Myocyte (in vitro differentiated cells): Measurements from ENCODE around the gene PDX1. TPM values are rescaled to one million over a fixed set of nuclear protein-coding genes. Genes with fewer than 3 reads are reported as not detected.
A peak's percentile ranks its signal among the peaks of the same experiment; 100 is the strongest.
"Not testable (repeated sequence)": the region's sequence is repeated elsewhere in the genome, so short reads cannot be mapped to it uniquely, and the experiment has no call there.

Experiments
- DNase-seq: peaks from one replicate; pipeline ENCODE4 v3.0.0-alpha.2; 2012; ENCODE audit warnings: low read depth
- total RNA-seq: library from RNA; depleted of rRNA; stranded (reverse); fragments of >200 nt; gene quantifications from 2 replicates; pipeline ENCODE4 v1.2.3, GENCODE V29; 2014

The PDX1 gene
- total RNA-seq, 1 donor from 2014 or later: not detected

- no peak for DNase-seq
Observed at GRCh38 chr13:27954406-27954851, 34.6 kb downstream of the PDX1 start.

DNA sequence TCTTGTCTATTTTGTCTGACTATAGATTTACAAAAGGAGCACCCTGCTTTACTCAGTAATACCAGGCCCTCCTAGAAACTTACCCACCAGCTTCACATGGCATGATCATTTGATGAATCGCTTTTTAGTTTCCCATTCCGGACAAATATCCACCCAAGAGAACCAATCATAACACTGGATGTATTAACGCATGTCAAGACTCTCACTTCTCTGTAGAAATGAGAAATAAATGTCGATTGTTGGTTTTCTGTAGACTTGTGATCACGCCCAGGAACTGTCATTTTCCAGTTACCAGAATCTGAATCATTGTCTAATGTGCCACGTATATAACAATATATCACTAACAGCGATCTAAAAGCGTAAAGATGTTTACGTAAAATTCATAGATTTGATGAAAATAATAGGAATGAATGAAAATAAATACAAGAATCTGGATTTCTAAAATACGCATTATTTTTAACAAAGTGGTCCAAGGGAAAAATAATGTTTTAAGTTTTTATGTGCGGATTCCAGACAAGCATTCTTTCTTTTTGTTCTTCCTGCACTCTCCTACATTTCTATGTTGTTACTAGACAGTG lies 35.3 kb downstream of the PDX1 start:
- DNase-seq: no peak

GRCh38 chr13:27956576-27957300 lies 36.9 kb downstream of the PDX1 start:
- no peak for DNase-seq

DNA sequence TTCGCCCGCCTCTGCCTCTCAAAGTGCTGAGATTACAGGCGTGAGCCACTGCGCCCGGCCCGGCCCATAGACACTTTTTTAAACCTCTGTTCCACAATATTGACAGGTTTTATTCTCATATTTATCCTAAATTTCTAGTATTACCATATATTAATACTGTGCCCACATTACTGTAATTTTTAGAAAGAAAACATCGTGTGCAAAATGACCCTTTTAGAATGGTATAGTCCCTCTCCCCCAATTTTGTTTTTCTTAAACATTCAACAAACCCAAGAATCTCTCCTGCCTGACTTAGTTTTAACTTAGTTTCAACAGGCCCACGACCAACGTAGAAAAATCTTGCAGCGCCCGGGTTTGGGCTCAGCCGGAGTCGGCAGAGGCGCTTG lies 40.2 kb downstream of the PDX1 start:
- DNase-seq: no peak

- DNase-seq: peak; percentile 12
Observed at GRCh38 chr13:27960362-27961226, 40.8 kb downstream of the PDX1 start.

GRCh38 chr13:27961227-27962085 lies 41.7 kb downstream of the PDX1 start:
- DNase-seq: no peak

DNA sequence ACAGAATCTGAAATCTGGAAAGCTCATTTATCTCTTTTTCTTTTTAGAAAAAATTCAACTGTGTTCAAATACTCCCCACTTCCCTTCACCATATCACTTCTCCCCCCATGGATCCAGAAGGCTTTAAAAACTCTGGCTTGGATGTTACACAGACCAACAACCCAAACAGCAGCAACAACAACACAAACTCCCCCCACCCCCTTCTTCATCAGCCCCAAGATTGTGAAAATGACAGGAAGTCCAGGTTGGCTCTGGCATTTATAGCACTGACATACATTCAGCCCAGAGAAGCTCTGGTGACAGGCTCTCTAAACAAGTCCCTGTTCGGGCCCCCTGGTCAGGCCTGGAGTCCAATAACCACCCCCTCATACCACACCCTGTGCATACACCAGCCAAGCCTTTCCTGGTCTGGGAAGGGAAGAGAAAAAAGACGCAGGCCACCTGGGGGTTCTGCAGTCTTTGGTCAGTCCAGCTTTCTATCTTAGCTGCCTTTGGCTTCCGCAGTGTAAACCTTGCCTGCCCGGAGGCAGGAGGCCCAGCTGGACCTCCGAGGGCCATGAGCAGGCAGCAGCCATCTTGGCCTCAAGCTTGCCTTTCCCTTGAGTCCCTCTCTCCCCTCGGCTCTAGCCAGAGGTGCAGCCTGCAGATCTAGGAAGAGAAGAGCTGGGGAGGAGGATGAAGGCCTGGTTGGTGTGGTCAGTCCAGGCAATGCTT lies 42.5 kb downstream of the PDX1 start:
- DNase-seq: no peak

DNA sequence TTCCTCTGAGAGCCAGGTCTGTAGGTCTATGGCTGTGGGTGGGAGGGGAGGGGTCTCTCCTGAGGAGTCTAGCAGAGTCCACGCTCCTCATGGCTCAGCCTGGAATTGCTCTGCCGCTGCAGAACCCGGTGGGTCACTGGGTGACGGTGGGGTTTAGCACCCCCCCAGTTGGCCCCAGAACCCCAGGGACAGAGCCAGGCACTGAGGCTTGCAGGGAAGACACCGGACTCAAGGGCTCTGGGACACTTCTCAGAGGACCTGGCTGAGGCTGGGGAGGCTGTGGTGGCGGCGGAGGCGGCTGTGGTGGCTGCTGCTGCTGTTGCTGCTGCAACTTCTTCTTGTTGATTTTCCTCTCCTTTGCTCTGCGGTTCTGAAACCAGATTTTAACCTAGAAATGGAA lies 43.2 kb downstream of the PDX1 start:
- DNase-seq: no peak

DNA sequence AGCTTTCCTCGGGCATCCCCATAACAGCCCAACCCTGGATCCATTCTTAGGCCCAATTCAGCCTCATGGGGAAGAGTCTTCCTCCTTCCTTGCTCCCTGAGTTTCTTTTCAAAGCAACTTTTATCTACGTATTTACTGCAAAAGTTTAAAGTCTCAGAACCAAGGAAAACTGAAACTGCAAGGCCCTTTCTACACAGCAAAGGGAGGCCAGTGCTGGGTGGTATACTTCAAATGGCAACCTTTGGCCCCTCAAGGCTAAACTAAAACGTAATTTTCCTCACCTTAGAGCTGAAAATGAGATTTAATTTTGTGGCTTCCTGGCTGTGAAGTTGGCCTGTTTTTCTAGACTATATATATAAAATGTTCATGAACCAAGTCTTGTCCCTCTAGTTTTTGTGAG lies 43.7 kb downstream of the PDX1 start:
- no peak for DNase-seq

- DNase-seq: not testable (repeated sequence)
Observed at GRCh38 chr13:27964206-27964605, 44.4 kb downstream of the PDX1 start.

- DNase-seq: no peak
Observed at GRCh38 chr13:27964741-27965323, 45.0 kb downstream of the PDX1 start.

GRCh38 chr13:27965343-27965739 lies 45.5 kb downstream of the PDX1 start:
- no peak for DNase-seq

GRCh38 chr13:27965740-27966640 lies 46.2 kb downstream of the PDX1 start:
- no peak for DNase-seq

- DNase-seq: no peak
Observed at GRCh38 chr13:27966641-27967202, 46.9 kb downstream of the PDX1 start.

GRCh38 chr13:27967203-27967735 lies 47.5 kb downstream of the PDX1 start:
- DNase-seq: no peak

DNA sequence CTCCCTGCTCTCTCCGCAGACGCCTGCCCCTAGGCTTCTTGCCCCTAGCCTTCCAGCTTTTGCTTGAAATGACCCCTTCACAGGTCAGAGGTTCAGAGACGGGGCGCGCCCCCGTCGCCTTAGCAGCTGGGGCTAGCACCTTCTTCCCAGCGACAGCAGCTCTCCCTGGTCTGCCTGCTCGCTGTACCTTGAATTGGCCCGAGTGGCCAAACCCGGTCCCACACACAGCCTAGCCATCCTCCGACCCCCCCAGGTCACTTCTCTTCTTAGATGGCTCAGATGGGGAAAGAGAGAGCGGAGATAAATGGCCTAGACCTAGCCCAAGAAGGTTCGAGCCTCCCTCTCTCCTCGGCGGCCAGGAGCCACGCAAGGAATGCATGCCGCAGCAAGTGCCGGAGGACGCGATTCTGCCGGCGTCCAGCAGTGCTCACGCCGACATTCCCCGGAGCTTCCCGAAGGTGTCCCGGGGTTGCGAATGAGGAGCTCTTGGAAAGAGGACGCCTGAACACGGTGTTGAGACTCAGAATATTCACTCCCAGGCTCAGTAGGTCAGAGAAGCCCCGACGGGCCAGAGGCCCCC lies 48.0 kb downstream of the PDX1 start:
- no peak for DNase-seq

DNA sequence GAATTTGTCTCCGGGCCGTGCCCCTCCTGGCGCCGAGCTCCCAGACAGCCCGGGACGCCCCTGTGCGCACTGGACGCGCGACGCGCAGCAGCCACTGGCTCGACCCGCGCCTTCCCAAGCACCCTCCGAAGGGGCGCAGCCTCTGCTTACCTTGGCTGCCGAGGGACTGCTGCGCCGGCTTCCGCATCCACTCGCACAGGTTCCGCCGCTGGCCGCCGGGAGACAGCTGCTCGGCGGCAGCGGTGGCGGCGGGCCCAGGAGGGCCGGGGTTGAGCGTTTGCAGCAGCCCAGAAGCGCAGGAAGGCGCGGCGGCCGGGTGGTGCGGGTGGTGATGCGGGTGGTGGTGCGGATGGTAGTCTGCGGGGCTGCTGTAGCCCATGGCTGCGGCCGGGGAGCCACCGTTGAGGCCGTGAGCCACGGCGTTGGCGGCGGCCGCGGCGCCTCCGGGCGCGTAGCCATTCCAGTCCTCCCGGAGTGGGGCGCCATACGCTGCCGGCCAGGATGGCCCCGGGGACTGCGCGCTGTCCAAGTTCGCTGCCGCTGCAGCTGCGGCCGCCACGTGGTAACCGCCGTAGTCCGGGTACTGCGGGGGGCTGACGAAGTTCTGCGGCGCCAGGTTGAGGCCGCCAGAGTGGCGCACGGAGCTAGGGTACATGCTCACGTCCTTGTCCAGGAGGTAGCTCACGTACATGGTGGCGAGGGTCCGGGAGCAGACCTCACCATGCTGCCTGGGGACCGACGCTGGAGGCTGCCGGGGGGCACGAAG lies 48.7 kb downstream of the PDX1 start:
- DNase-seq: no peak
